GM12872 (cell line): ENCODE results near the gene SF1.

Experiments used
- TF ChIP-seq, protein P1 (sequence below): IDR thresholded peaks from 3 replicates; pipeline ENCODE4 v1.5.1; 2011; ENCODE audit warnings: low read depth, mild to moderate bottlenecking, low read length, moderate library complexity; ENCODE audit not compliant: insufficient read depth

SF1 gene

DNA sequence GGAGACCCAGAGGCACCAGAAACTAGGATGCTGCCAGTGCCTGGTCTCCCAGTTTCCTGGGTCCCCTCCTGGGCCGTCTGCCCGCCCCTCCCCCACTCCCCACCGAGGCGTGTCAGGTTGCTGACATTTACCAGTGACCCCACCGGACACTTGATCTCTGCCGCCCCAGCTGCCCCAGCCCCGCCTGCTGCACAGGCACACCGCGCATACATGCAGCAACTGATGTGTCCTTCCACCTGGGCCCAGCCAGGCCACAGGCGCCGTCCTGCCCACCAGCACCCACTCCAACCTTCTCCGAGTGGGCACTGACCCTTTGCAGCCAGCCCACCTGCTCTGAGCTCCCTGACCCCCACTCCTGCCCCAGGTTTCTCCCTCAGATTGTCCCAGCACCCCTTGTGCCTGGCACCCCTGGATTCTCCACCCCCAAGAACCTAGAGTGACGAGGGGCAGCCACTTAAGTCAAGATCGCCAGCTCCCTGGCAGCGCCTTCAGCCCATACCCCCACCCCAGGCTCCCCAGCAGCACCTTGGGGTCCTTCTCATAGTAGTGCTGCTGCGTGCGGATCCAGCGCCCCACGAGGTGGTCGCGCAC lies 19.1 kb downstream of the SF1 start:
- TF ChIP-seq, protein P1, sequence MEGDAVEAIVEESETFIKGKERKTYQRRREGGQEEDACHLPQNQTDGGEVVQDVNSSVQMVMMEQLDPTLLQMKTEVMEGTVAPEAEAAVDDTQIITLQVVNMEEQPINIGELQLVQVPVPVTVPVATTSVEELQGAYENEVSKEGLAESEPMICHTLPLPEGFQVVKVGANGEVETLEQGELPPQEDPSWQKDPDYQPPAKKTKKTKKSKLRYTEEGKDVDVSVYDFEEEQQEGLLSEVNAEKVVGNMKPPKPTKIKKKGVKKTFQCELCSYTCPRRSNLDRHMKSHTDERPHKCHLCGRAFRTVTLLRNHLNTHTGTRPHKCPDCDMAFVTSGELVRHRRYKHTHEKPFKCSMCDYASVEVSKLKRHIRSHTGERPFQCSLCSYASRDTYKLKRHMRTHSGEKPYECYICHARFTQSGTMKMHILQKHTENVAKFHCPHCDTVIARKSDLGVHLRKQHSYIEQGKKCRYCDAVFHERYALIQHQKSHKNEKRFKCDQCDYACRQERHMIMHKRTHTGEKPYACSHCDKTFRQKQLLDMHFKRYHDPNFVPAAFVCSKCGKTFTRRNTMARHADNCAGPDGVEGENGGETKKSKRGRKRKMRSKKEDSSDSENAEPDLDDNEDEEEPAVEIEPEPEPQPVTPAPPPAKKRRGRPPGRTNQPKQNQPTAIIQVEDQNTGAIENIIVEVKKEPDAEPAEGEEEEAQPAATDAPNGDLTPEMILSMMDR = no peak

DNA sequence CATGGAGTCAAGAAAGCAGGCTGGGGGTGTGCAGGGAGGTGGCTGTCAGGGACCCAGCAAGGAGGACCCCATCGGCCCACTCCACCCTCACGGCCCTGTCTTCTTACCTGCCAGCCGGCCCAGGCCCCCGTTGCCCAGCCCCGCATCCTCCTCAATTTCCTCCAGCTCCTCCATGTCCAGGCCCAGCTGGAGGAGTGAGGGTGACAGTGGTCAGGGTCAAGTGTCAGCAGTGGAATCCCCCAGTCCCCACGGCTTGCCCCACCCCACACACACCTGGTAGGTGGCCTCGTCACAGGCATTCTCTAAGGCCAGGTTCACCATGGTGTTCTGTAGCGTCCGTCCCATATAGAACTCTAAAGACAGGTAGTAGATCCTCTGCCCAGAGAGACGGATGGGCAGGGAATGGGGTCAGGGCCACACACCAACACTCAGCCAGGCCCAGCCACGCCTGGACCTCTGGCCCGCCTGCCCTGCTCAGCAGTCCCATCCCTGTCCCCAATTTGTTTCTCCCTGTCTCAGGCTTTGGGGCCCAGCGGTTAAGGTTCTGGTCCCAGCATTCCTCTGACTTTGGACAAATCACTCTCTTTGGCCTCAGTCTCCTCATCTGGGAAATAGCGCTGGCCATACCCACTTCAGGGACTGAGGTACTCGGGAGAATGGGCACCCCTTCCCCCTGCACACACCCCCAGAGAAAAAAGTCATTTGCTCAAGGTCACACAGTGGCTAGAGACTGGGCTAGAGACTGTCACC lies 19.8 kb downstream of the SF1 start:
- TF ChIP-seq, protein P1 = no peak

DNA sequence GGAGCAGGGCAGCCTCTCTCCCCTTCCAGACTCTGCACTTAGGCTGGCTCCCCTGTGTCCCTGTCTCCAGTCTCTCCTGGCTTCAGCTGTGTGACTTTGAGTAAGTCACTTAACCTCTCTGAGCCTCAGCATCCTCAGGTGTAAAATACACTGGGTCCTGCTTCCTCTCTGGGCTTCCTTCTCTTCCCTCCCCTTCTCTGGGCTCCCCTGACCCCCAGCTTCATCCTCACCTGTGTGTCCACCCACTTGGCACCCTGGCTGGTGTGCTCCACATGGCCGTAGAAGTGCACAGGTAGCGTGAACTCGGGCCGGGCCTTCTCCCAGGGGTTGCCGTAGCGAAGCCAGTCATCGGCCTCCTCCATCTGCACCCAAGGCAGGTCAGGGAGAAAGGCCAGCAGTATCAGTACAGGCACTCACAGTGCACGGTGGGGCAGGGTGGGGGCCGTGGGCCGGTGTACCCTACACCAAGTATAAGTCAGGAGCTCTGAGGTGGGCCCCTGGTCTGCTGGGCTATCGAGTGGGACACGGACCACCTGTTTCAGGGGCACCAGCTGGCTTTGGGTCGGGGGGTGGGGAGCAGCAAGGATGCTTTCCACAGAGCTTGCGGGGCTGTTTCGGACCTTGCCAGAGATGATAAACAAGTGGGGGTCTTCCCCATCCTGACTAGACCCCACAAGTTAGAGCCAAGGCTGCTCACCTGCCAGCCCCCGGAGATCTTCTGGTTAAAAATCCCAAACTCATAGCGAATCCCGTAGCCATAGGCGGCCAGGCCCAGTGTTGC lies 20.6 kb downstream of the SF1 start:
- TF ChIP-seq, protein P1 = no peak

DNA sequence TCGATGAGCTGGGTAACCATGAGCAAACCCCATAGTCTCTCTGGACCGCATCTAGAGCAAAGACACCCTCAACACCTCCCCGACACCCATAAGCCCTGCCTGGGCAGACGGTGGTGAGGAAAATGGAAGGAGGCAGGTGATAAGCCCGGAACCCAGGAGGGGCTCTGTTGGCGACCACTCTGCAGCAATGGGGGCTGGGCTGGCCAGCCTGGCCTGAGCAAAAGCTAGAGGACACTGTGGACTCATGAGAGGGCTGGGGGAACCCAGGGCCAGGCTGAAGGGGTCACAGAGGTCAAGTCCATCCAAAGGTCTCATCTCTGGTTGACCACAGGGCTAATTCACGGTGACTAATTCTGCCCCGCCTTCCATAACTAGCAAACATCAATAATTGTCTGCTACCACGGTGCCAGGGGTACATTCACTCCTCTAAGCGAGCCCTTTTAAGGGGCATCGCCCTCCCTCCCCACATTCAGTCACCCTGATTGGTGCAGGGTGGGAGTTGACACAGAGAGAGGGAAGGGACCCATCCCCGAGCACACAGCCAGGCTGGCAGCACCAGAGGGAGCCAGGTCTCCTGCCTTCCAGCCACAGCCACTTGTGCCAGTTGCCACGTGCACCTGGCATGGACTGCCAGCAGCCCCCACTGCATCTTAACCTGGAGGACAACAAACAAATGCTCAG lies 22.5 kb downstream of the SF1 start:
- TF ChIP-seq, protein P1 = no peak

DNA sequence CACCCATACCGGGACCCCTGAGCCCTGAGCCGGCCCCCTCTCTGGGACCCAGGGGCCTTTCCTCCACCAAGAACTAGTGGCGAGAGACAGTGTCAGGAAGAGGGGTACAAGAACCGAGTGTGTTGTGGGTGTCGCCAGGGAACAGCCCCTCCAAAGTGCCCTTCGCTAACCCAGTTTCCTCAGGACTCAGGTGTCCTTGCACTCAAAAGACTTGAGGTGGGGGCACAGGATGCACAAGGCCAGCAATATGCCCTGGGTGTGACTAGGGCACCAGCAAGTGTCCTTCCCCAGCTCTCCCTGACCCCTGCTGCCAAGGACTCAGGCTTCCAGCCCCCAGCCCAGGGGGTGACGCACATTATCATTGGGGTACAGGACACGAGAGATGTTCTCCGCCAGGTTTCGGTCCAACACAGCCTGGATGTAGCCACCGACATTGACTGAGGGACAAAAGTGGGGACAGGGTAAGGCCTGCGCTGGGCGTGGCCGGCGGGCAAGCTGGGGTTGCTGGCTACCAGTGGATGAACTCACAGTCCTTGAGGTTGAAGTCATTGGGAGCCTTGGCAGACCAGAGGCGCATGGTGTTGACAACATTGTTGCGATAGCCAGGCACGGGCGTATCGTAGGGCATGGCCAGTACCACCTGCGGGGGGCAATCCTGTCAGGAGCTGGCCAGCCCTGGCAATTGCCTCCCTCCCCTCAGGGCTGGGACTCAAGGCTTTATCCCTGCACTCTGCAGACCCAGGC lies 23.3 kb downstream of the SF1 start:
- TF ChIP-seq, protein P1 = no peak

GRCh38 chr11:64754124-64754918 lies 24.0 kb downstream of the SF1 start:
- TF ChIP-seq, protein P1 = no peak
